ENCODE data around the gene C11orf98. TPM values are rescaled to one million over a fixed set of nuclear protein-coding genes. Genes with fewer than 3 reads are reported as not detected.

Gene C11orf98
- total RNA-seq, 1 experiment from 2014 or later, result 154 TPM

- TF ChIP-seq ZNF425 (CRISPR knock-in tag; conservative IDR thresholded peaks at IDR 0.05) (no peak), ATF2 (CRISPR knock-in tag; IDR thresholded peaks at IDR 0.05; ENCODE audit: borderline replicate concordance, low read depth) (no peak), ELF4 (CRISPR knock-in tag; IDR thresholded peaks at IDR 0.05; ENCODE audit: low read depth) (no peak), RORB (CRISPR knock-in tag; IDR thresholded peaks at IDR 0.05) (no peak), ZNF232 (CRISPR knock-in tag; IDR thresholded peaks at IDR 0.05) (no peak)
Measured at GRCh38 chr11:62632492-62632891, 32.5 kb downstream of the C11orf98 start (continued).

GRCh38 chr11:62627713-62628112, 37.3 kb downstream of the C11orf98 start:
- CTCF ChIA-PET, result no interaction called here
- Mint-ChIP-seq H3K9me3 (no peaks in the 10 kb centered on the region), H3K4me1 (no peaks in the 10 kb centered on the region), H3K36me3 (peaks cover 72% of the 10 kb centered on the region), H3K27me3 (ENCODE audit: low read depth) (no peaks in the 10 kb centered on the region), H3K27ac (no peak overlapping the region), H3K4me3 (no peak overlapping the region)
- TF ChIP-seq E2F1 (CRISPR knock-in tag; IDR thresholded peaks at IDR 0.05), result no peak
- no peak for TF ChIP-seq NR1H2 (CRISPR knock-in tag; IDR thresholded peaks at IDR 0.05)
- TF ChIP-seq ZNF219 (CRISPR knock-in tag; IDR thresholded peaks at IDR 0.05; ENCODE audit: borderline replicate concordance), result no peak
- TF ChIP-seq IRF1 (CRISPR knock-in tag; IDR thresholded peaks at IDR 0.05), result no peak
- no peak for TF ChIP-seq ATF2 (CRISPR knock-in tag; IDR thresholded peaks at IDR 0.05; ENCODE audit: borderline replicate concordance, low read depth)
- no peak for TF ChIP-seq GTF2I (CRISPR knock-in tag; conservative IDR thresholded peaks at IDR 0.05)
- TF ChIP-seq PRDM15 (CRISPR knock-in tag; IDR thresholded peaks at IDR 0.05), result no peak
- no peak for TF ChIP-seq ATF1 (CRISPR knock-in tag; IDR thresholded peaks at IDR 0.05)
- TF ChIP-seq ZMAT4 (CRISPR knock-in tag; IDR thresholded peaks at IDR 0.05), result no peak
- no peak for TF ChIP-seq NR3C1 (CRISPR knock-in tag; conservative IDR thresholded peaks at IDR 0.05; ENCODE audit: low read depth)
- no peak for TF ChIP-seq TP53 (CRISPR knock-in tag; IDR thresholded peaks at IDR 0.05)
- POLR2A ChIA-PET, result no interaction called here
- DNase-seq (ENCODE audit: low spot score) (no peak), ATAC-seq (peak; percentile 36; the same call in 1 of the 2 replicates)

All from WTC11 (cell line).